MCF 10A (cell line): Measurements from ENCODE around the gene IGFLR1. TPM values are rescaled to one million over a fixed set of nuclear protein-coding genes. Genes with fewer than 3 reads are reported as not detected.

Experiments
- BruUV-seq: library from RNA; stranded (reverse); fragments of 400-500 nt; replicated peaks from 2 replicates; lab custom pipeline; 2021; lab: Mats Ljungman, UMichigan
- CTCF ChIA-PET: fragments of 300-600 bp; sonication (Branson Sonifier 250); formaldehyde crosslinking; extraction: SDS; loops from one replicate; lab custom pipeline; 2021; ENCODE audit warnings: antibody characterized with exemption, inconsistent platforms; lab: Yijun Ruan, JAX
- POLR2A ChIA-PET: fragments of 300-600, 350-650 bp; sonication (Branson Sonifier 250); formaldehyde crosslinking; extraction: SDS; loops from one replicate; lab custom pipeline; 2020; ENCODE audit warnings: antibody characterized with exemption, inconsistent platforms; lab: Yijun Ruan, JAX
- DNase-seq: peaks from one replicate; pipeline ENCODE4 v3.0.0-alpha.2; 2018; ENCODE audit not compliant: unreplicated experiment
- H3K27ac Mint-ChIP-seq: one replicate; pipeline ENCODE4 v1.8.0; 2022; ENCODE audit warnings: mild to moderate bottlenecking, low read depth, mixed read lengths; ENCODE audit not compliant: unreplicated experiment
- H3K27me3 Mint-ChIP-seq: one replicate; pipeline ENCODE4 v1.8.0; 2022; ENCODE audit warnings: mixed read lengths; ENCODE audit not compliant: insufficient read depth, unreplicated experiment
- H3K36me3 Mint-ChIP-seq: one replicate; pipeline ENCODE4 v1.8.0; 2022; ENCODE audit warnings: mild to moderate bottlenecking, moderate library complexity, mixed read lengths; ENCODE audit not compliant: insufficient read depth, unreplicated experiment
- H3K4me1 Mint-ChIP-seq: one replicate; pipeline ENCODE4 v1.8.0; 2022; ENCODE audit warnings: mixed read lengths; ENCODE audit not compliant: insufficient read depth, unreplicated experiment
- H3K4me3 Mint-ChIP-seq: one replicate; pipeline ENCODE4 v1.8.0; 2022; ENCODE audit warnings: mild to moderate bottlenecking, moderate library complexity, mixed read lengths; ENCODE audit not compliant: unreplicated experiment
- H3K9me3 Mint-ChIP-seq: one replicate; pipeline ENCODE4 v1.8.0; 2022; ENCODE audit warnings: mixed read lengths; ENCODE audit not compliant: unreplicated experiment
- CTCF ChIP-seq: fragments of 200-600 bp; IDR thresholded peaks from one replicate; pipeline ENCODE4 v1.8.0; 2022; ENCODE audit warnings: antibody characterized with exemption, mild to moderate bottlenecking; ENCODE audit not compliant: unreplicated experiment
- intact Hi-C: fragments of 100-400 bp; cut with micrococcal nuclease; formaldehyde crosslinking; loops from 2 replicates; pipeline ENCODE4 v1.14.1; 2022
- total RNA-seq: library from RNA; stranded (reverse); gene quantifications from 2 replicates; pipeline ENCODE4 v1.2.3, GENCODE V29; 2022

IGFLR1 gene
- total RNA-seq, 1 experiment from 2014 or later = 4.2 TPM

GRCh38 chr19:35738021-35738886, 4.0 kb downstream of the IGFLR1 start:
- POLR2A ChIA-PET = interaction anchor here (1.3 kb wide), 1 partner anchor 22 kb away, joined by 4 read pairs; no protein-coding TSS in a partner anchor
- no peaks in the 10 kb centered on the region for H3K9me3 Mint-ChIP-seq
- H3K4me1 Mint-ChIP-seq = peaks cover 5% of the 10 kb centered on the region
- DNase-seq = no peak
- peaks cover 37% of the 10 kb centered on the region for H3K36me3 Mint-ChIP-seq
- BruUV-seq = TSS peak; percentile 62
- no peak overlapping the region for H3K27ac Mint-ChIP-seq
- CTCF ChIA-PET = interaction anchor here (1.0 to 1.5 kb wide), 3 partner anchors 18 to 190 kb away, joined by 4 to 8 read pairs (median 8); no protein-coding TSS in a partner anchor
- no peak for TF ChIP-seq CTCF
- no peaks in the 10 kb centered on the region for H3K27me3 Mint-ChIP-seq
- H3K4me3 Mint-ChIP-seq = no peak overlapping the region
- intact Hi-C loops = no loop called here

GRCh38 chr19:35736913-35737886, 5.1 kb downstream of the IGFLR1 start:
- no peak for DNase-seq
- CTCF ChIA-PET = interaction anchor here (0.7 to 1.5 kb wide), 6 partner anchors 17 to 363 kb away, joined by 3 to 8 read pairs (median 4); no protein-coding TSS in a partner anchor
- Mint-ChIP-seq H3K27ac (no peak overlapping the region), H3K27me3 (no peaks in the 10 kb centered on the region), H3K9me3 (no peaks in the 10 kb centered on the region), H3K36me3 (peaks cover 31% of the 10 kb centered on the region), H3K4me1 (peaks cover under 1% of the 10 kb centered on the region), H3K4me3 (no peak overlapping the region)
- no TSS peak for BruUV-seq
- intact Hi-C loops = no loop called here
- TF ChIP-seq CTCF = no peak
- POLR2A ChIA-PET = interaction anchor here (1.0 to 1.3 kb wide), 2 partner anchors 8 to 23 kb away, joined by 3 to 4 read pairs; partner anchors contain the start of genes PSENEN and U2AF1L4

GRCh38 chr19:35734889-35735288, 7.4 kb downstream of the IGFLR1 start:
- POLR2A ChIA-PET = no interaction called here

More at GRCh38 chr19:35734889-35735288, 7.4 kb downstream of the IGFLR1 start:
- intact Hi-C loops = no loop called here
- no peaks in the 10 kb centered on the region for H3K9me3 Mint-ChIP-seq
- DNase-seq = no peak
- H3K4me3 Mint-ChIP-seq = no peak overlapping the region
- TF ChIP-seq CTCF = no peak
- no peaks in the 10 kb centered on the region for H3K4me1 Mint-ChIP-seq
- H3K27ac Mint-ChIP-seq = peak overlapping the region; percentile 54
- no peaks in the 10 kb centered on the region for H3K27me3 Mint-ChIP-seq
- no TSS peak for BruUV-seq
- H3K36me3 Mint-ChIP-seq = peaks cover 46% of the 10 kb centered on the region
- CTCF ChIA-PET = interaction anchor here (0.6 to 0.9 kb wide), 2 partner anchors 27 to 148 kb away, joined by 3 read pairs; no protein-coding TSS in a partner anchor
